HepG2 (cell line): ENCODE results near the gene TMEM14A. TPM values are rescaled to one million over a fixed set of nuclear protein-coding genes. Genes with fewer than 3 reads are reported as not detected.

Source experiments
- CBFB ChIP-seq: sonication (generic); formaldehyde crosslinking; IDR thresholded peaks from 2 replicates; pipeline ENCODE4 v1.4.0; 2020; ENCODE audit warnings: missing genetic modification reagents
- DNMT3B ChIP-seq: conservative IDR thresholded peaks from 2 replicates; pipeline ENCODE4 v1.6.1; 2016; ENCODE audit warnings: missing biosample characterization, control low read depth
- HNRNPUL1 ChIP-seq: fragments of 200-400 bp; formaldehyde crosslinking; IDR thresholded peaks from 2 replicates; pipeline ENCODE4 v1.6.1; 2017; ENCODE audit warnings: low read depth, mild to moderate bottlenecking, low read length, moderate library complexity
- IKZF4 ChIP-seq: sonication (generic); formaldehyde crosslinking; IDR thresholded peaks from 2 replicates; pipeline ENCODE4 v1.5.1; 2020; ENCODE audit warnings: borderline replicate concordance, mild to moderate bottlenecking, low read depth, missing genetic modification reagents; ENCODE audit errors: not compliant biosample characterization
- MXI1 ChIP-seq: IDR thresholded peaks from 3 replicates; pipeline ENCODE4 v1.6.1; 2012; ENCODE audit warnings: low read depth, low read length, inconsistent platforms, borderline replicate concordance
- PITX1 ChIP-seq: sonication (generic); formaldehyde crosslinking; IDR thresholded peaks from 2 replicates; pipeline ENCODE4 v1.5.1; 2020; ENCODE audit warnings: mild to moderate bottlenecking, missing genetic modification reagents
- RARA ChIP-seq: IDR thresholded peaks from 2 replicates; pipeline ENCODE4 v1.6.1; 2016; ENCODE audit warnings: missing genetic modification reagents, missing compliant biosample characterization
- SCMH1 ChIP-seq: sonication (generic); formaldehyde crosslinking; IDR thresholded peaks from 2 replicates; pipeline ENCODE4 v1.9.0; 2021; ENCODE audit warnings: missing genetic modification reagents, mild to moderate bottlenecking, borderline replicate concordance
- SIN3A ChIP-seq: IDR thresholded peaks from 2 replicates; pipeline ENCODE4 v1.6.1; 2011; ENCODE audit warnings: low read depth, mild to moderate bottlenecking, control low read depth, low read length, borderline replicate concordance
- SP1 ChIP-seq, 2 experiments: fragments of 450-650 bp in 1 of 2; sonication (generic) in 1 of 2; formaldehyde crosslinking in 1 of 2; IDR thresholded peaks; 2 replicates each; pipeline versions ENCODE4 v1.4.0 to v1.6.1; 2016 to 2020; ENCODE audit warnings: missing genetic modification reagents in 1 of 2
- SYNCRIP ChIP-seq: fragments of 200-400 bp; formaldehyde crosslinking; IDR thresholded peaks from 2 replicates; pipeline ENCODE4 v1.6.1; 2018; ENCODE audit warnings: mild to moderate bottlenecking, low read depth, low read length; ENCODE audit not compliant: insufficient read depth
- ZEB1 ChIP-seq: IDR thresholded peaks from 2 replicates; pipeline ENCODE4 v1.6.1; 2012; ENCODE audit warnings: mild to moderate bottlenecking, low read depth, inconsistent platforms; ENCODE audit not compliant: insufficient replicate concordance
- ZNF180 ChIP-seq: sonication (generic); formaldehyde crosslinking; IDR thresholded peaks from 2 replicates; pipeline ENCODE4 v1.4.0; 2020; ENCODE audit warnings: low read depth, missing genetic modification reagents, borderline replicate concordance
- ZNF235 ChIP-seq: sonication (generic); formaldehyde crosslinking; IDR thresholded peaks from 2 replicates; pipeline ENCODE4 v1.8.1; 2023; ENCODE audit warnings: mild to moderate bottlenecking, missing genetic modification reagents, borderline replicate concordance
- ZNF274 ChIP-seq: sonication (generic); formaldehyde crosslinking; IDR thresholded peaks from 2 replicates; pipeline ENCODE4 v1.5.1; 2020; ENCODE audit warnings: mild to moderate bottlenecking, missing genetic modification reagents
- ZNF326 ChIP-seq: sonication (generic); formaldehyde crosslinking; IDR thresholded peaks from 2 replicates; pipeline ENCODE4 v1.4.0; 2020; ENCODE audit warnings: missing genetic modification reagents, borderline replicate concordance
- ZNF431 ChIP-seq: sonication (generic); formaldehyde crosslinking; IDR thresholded peaks from 2 replicates; pipeline ENCODE4 v1.9.0; 2022; ENCODE audit warnings: missing genetic modification reagents, low read depth, mild to moderate bottlenecking, borderline replicate concordance
- ZNF468 ChIP-seq: sonication (generic); formaldehyde crosslinking; IDR thresholded peaks from 2 replicates; pipeline ENCODE4 v1.8.0; 2022; ENCODE audit warnings: mild to moderate bottlenecking, moderate library complexity, missing genetic modification reagents
- ZNF570 ChIP-seq: sonication (generic); formaldehyde crosslinking; IDR thresholded peaks from 2 replicates; pipeline ENCODE4 v1.4.0; 2020; ENCODE audit warnings: mild to moderate bottlenecking, missing genetic modification reagents, borderline replicate concordance
- ZZZ3 ChIP-seq: sonication (generic); formaldehyde crosslinking; IDR thresholded peaks from 2 replicates; pipeline ENCODE4 v1.4.0; 2020; ENCODE audit warnings: missing genetic modification reagents, mild to moderate bottlenecking, borderline replicate concordance
- polyA plus RNA-seq, 8 experiments: library from polyadenylated mRNA; depleted of rRNA in 3 of 8; stranded (reverse) in 7 of 8; unstranded in 1 of 8; fragments of >200 nt; fragmentation: Illumina TruSeq in 4 of 8; extraction: Trizol in 4 of 8; gene quantifications; 2 replicates each; pipeline versions ENCODE4 v1.2.1 to v1.2.3, GENCODE V29; 2011 to 2016; ENCODE audit warnings: low read depth in 4 of 8, missing spikeins in 1 of 8, mixed read lengths in 1 of 8; ENCODE audit not compliant: insufficient read depth in 1 of 8
- total RNA-seq, 5 experiments: library from RNA; depleted of rRNA; stranded (reverse); fragments of >200 nt; fragmentation: Illumina TruSeq; extraction: Trizol; gene quantifications; 2 replicates each; pipeline ENCODE4 v1.2.3, GENCODE V29; 2016; ENCODE audit warnings: low read depth in 1 of 5
- TF ChIP-seq, protein P1 (sequence below): sonication (generic); formaldehyde crosslinking; IDR thresholded peaks from 2 replicates; pipeline ENCODE4 v1.5.1; 2020; ENCODE audit warnings: missing genetic modification reagents, mild to moderate bottlenecking, borderline replicate concordance
- TF ChIP-seq, protein P2 (sequence below): sonication (generic); formaldehyde crosslinking; IDR thresholded peaks from 2 replicates; pipeline ENCODE4 v1.4.0; 2020; ENCODE audit warnings: missing genetic modification reagents, borderline replicate concordance
- TF ChIP-seq, protein P3 (sequence below): sonication (generic); formaldehyde crosslinking; IDR thresholded peaks from 2 replicates; pipeline ENCODE4 v1.8.0; 2022; ENCODE audit warnings: missing genetic modification reagents, mild to moderate bottlenecking, borderline replicate concordance

TMEM14A gene
- total and polyA plus RNA-seq, 2 of the 13 experiments (the other 11 are each of a cell fraction or from before 2014, with no cell fraction given), result 24.6 to 73.7 TPM

GRCh38 chr6:52724406-52725121 is 53.7 kb downstream of the TMEM14A start (continued):
- TF ChIP-seq, protein P1, sequence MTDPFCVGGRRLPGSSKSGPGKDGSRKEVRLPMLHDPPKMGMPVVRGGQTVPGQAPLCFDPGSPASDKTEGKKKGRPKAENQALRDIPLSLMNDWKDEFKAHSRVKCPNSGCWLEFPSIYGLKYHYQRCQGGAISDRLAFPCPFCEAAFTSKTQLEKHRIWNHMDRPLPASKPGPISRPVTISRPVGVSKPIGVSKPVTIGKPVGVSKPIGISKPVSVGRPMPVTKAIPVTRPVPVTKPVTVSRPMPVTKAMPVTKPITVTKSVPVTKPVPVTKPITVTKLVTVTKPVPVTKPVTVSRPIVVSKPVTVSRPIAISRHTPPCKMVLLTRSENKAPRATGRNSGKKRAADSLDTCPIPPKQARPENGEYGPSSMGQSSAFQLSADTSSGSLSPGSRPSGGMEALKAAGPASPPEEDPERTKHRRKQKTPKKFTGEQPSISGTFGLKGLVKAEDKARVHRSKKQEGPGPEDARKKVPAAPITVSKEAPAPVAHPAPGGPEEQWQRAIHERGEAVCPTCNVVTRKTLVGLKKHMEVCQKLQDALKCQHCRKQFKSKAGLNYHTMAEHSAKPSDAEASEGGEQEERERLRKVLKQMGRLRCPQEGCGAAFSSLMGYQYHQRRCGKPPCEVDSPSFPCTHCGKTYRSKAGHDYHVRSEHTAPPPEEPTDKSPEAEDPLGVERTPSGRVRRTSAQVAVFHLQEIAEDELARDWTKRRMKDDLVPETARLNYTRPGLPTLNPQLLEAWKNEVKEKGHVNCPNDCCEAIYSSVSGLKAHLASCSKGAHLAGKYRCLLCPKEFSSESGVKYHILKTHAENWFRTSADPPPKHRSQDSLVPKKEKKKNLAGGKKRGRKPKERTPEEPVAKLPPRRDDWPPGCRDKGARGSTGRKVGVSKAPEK (CRISPR knock-in tag), result no peak
- TF ChIP-seq ZNF326 (CRISPR knock-in tag) (no peak), HNRNPUL1 (no peak), ZZZ3 (CRISPR knock-in tag) (no peak), ZNF431 (CRISPR knock-in tag) (no peak), SP1 (IDR thresholded peaks at IDR 0.05) (no peak), SP1 (CRISPR knock-in tag; IDR thresholded peaks at IDR 0.05) (no peak; the same call in 1 of the 2 replicates), IKZF4 (CRISPR knock-in tag) (peak; percentile 31), SCMH1 (CRISPR knock-in tag) (no peak), RARA (peak; percentile 27; the same call in 1 of the 2 replicates), CBFB (CRISPR knock-in tag) (no peak), ZNF274 (no peak; the same call in 1 of the 2 replicates), ZEB1 (no peak), SYNCRIP (no peak), SIN3A (no peak), ZNF570 (CRISPR knock-in tag) (peak; percentile 32; the same call in 1 of the 2 replicates), ZNF468 (CRISPR knock-in tag) (no peak), ZNF180 (CRISPR knock-in tag) (no peak), ZNF235 (CRISPR knock-in tag) (no peak), DNMT3B (CRISPR knock-in tag) (0 out of 2 replicates have a peak, but pooled peaks have one; percentile 23), MXI1 (no peak), PITX1 (CRISPR knock-in tag) (no peak; the same call in 1 of the 2 replicates)
- TF ChIP-seq, protein P2, sequence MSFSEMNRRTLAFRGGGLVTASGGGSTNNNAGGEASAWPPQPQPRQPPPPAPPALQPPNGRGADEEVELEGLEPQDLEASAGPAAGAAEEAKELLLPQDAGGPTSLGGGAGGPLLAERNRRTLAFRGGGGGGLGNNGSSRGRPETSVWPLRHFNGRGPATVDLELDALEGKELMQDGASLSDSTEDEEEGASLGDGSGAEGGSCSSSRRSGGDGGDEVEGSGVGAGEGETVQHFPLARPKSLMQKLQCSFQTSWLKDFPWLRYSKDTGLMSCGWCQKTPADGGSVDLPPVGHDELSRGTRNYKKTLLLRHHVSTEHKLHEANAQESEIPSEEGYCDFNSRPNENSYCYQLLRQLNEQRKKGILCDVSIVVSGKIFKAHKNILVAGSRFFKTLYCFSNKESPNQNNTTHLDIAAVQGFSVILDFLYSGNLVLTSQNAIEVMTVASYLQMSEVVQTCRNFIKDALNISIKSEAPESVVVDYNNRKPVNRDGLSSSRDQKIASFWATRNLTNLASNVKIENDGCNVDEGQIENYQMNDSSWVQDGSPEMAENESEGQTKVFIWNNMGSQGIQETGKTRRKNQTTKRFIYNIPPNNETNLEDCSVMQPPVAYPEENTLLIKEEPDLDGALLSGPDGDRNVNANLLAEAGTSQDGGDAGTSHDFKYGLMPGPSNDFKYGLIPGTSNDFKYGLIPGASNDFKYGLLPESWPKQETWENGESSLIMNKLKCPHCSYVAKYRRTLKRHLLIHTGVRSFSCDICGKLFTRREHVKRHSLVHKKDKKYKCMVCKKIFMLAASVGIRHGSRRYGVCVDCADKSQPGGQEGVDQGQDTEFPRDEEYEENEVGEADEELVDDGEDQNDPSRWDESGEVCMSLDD, result no peak
- TF ChIP-seq, protein P3, sequence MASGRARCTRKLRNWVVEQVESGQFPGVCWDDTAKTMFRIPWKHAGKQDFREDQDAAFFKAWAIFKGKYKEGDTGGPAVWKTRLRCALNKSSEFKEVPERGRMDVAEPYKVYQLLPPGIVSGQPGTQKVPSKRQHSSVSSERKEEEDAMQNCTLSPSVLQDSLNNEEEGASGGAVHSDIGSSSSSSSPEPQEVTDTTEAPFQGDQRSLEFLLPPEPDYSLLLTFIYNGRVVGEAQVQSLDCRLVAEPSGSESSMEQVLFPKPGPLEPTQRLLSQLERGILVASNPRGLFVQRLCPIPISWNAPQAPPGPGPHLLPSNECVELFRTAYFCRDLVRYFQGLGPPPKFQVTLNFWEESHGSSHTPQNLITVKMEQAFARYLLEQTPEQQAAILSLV (CRISPR knock-in tag), result no peak
